ENCODE data around the gene GALNT11. TPM values are rescaled to one million over a fixed set of nuclear protein-coding genes. Genes with fewer than 3 reads are reported as not detected.
A peak's percentile ranks its signal among the peaks of the same experiment; 100 is the strongest.
"Not testable (repeated sequence)": the region's sequence is repeated elsewhere in the genome, so short reads cannot be mapped to it uniquely, and the experiment has no call there.

GALNT11 gene
- total RNA-seq, 1 donor from 2014 or later, result 65.5 TPM

DNA sequence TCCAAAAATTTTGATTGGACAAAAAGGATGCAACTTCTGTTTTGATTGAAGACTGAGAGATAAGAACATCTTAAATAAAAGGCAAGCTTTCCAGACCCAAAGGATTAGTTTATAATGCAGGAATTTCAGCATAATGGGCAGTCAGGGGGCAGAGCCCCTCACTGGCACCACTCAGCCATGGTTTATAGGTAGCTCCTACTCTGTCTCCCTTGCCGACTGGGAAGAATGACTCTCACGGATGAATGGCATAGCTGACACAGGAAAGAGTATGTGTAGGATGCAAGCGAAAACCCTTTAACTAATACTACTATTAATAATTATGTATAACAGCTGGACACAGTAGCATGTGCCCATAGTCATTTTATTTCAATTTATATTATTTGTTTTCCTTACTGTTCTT lies 53.3 kb downstream of the GALNT11 start:
- Mint-ChIP-seq H3K27ac (no peak overlapping the region), H3K36me3 (no peaks in the 10 kb centered on the region), H3K9me3 (no peaks in the 10 kb centered on the region), H3K4me3 (no peak overlapping the region), H3K4me1 (peaks cover 13% of the 10 kb centered on the region), H3K27me3 (ENCODE audit: insufficient read depth, low read depth) (peaks cover 2% of the 10 kb centered on the region)
- H3K9ac ChIP-seq, result no peak overlapping the region
- peaks cover 41% of the 10 kb centered on the region for H3K79me2 ChIP-seq (ENCODE audit: low read depth)
- TF ChIP-seq EZH2phosphoT487 (IDR thresholded peaks at IDR 0.05), result no peak
- TF ChIP-seq, protein P1, sequence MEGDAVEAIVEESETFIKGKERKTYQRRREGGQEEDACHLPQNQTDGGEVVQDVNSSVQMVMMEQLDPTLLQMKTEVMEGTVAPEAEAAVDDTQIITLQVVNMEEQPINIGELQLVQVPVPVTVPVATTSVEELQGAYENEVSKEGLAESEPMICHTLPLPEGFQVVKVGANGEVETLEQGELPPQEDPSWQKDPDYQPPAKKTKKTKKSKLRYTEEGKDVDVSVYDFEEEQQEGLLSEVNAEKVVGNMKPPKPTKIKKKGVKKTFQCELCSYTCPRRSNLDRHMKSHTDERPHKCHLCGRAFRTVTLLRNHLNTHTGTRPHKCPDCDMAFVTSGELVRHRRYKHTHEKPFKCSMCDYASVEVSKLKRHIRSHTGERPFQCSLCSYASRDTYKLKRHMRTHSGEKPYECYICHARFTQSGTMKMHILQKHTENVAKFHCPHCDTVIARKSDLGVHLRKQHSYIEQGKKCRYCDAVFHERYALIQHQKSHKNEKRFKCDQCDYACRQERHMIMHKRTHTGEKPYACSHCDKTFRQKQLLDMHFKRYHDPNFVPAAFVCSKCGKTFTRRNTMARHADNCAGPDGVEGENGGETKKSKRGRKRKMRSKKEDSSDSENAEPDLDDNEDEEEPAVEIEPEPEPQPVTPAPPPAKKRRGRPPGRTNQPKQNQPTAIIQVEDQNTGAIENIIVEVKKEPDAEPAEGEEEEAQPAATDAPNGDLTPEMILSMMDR (IDR thresholded peaks at IDR 0.05), result no peak
- TF ChIP-seq EZH2 (IDR thresholded peaks at IDR 0.05), result no peak
- peaks cover 73% of the 10 kb centered on the region for H3K4me1 ChIP-seq
- H3F3A ChIP-seq (ENCODE audit: low read depth), result peaks cover 44% of the 10 kb centered on the region
- H2AFZ ChIP-seq (replicated peaks), result no peak overlapping the region
- no peaks in the 10 kb centered on the region for H3K27me3 ChIP-seq
- DNase-seq (ENCODE audit: low spot score), result peak; percentile 29
- H3K36me3 ChIP-seq, result no peaks in the 10 kb centered on the region
- H3K4me3 ChIP-seq, result no peak overlapping the region
- no peaks in the 10 kb centered on the region for H4K20me1 ChIP-seq (ENCODE audit: low read depth)
- no peak overlapping the region for H3K27ac ChIP-seq
- no peaks in the 10 kb centered on the region for H3K9me3 ChIP-seq (ENCODE audit: low read depth)
- H3K4me2 ChIP-seq, result peak overlapping the region; percentile 29

DNA sequence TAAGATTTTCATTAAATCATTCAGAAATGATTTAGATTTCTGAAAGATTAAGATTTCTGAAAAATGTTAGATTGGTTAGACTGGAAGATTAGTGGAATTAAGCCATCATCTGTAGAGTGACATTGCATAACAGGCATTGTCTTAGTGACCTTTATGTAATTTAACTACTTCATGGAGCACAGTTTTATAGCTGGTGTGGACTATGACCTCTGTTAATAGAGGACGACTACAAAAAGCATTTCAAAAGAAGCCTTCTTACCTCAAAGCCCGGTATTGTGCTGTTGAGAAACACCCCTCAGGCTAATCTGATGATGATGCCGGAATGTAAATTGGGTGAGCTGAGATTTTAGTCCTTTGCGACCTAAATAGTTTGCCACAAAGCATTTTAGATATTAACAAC lies 55.6 kb downstream of the GALNT11 start:
- peaks cover 8% of the 10 kb centered on the region for H3K4me1 Mint-ChIP-seq

DNA sequence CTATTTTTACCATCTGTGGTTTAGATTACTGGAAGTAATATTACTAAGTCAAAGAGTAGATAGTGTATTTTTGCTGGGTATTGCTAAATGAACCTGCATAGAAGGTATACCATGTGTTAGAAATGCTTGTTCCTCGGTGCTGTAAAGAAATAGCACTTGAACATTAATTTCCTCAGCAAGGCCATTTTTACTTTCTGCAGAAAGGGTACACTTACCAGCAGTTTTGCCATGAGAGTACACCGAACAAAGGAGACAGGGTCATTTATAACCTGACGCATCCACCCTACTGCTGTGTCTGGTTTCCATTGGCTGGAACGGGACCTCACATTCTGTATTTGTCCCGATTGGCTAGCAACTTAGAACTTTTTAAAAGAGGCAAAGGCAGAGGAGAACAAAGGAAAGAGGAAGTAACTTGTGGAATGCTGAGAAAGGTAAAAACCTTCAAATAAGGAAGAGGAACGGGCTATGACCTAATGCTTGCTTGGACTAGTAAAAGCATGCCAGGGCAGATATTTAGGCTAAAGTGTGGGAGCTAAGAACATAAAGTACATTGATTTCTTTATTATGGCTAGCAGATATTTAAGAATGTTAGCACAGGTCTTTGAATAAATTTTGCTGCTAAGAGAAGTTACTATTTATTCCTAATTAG lies 56.7 kb downstream of the GALNT11 start:
- not testable (repeated sequence) for H4K20me1 ChIP-seq (ENCODE audit: low read depth); H3K36me3 Mint-ChIP-seq; H3K9me3 Mint-ChIP-seq; H3K9me3 ChIP-seq (ENCODE audit: low read depth); H3K36me3 ChIP-seq; H3K27ac Mint-ChIP-seq; H3K27me3 ChIP-seq; H3K4me3 Mint-ChIP-seq; H3K27me3 Mint-ChIP-seq (ENCODE audit: insufficient read depth, low read depth); H3K4me1 Mint-ChIP-seq; H2AFZ ChIP-seq (replicated peaks)
- H3K4me1 ChIP-seq, result peaks cover 59% of the 10 kb centered on the region
- H3K4me2 ChIP-seq, result peak overlapping the region; percentile 56
- H3F3A ChIP-seq (ENCODE audit: low read depth), result peaks cover 31% of the 10 kb centered on the region
- peak; percentile 19 for DNase-seq (ENCODE audit: low spot score)
- H3K4me3 ChIP-seq, result peak overlapping the region; percentile 20
- peaks cover 37% of the 10 kb centered on the region for H3K79me2 ChIP-seq (ENCODE audit: low read depth)
- peak overlapping the region; percentile 91 for H3K27ac ChIP-seq
- peak overlapping the region; percentile 28 for H3K9ac ChIP-seq

More for the DNA sequence above, 55.6 kb downstream of the GALNT11 start:
- peaks cover 38% of the 10 kb centered on the region for H3K79me2 ChIP-seq (ENCODE audit: low read depth)
- Mint-ChIP-seq H3K27ac (no peak overlapping the region), H3K9me3 (no peaks in the 10 kb centered on the region), H3K27me3 (ENCODE audit: insufficient read depth, low read depth) (peaks cover 2% of the 10 kb centered on the region), H3K36me3 (no peaks in the 10 kb centered on the region), H3K4me3 (no peak overlapping the region)
- no peaks in the 10 kb centered on the region for H3K36me3 ChIP-seq
- no peaks in the 10 kb centered on the region for H4K20me1 ChIP-seq (ENCODE audit: low read depth)
- H3K4me3 ChIP-seq, result no peak overlapping the region
- H3K4me2 ChIP-seq, result peak overlapping the region; percentile 56
- no peak overlapping the region for H3K9ac ChIP-seq
- H3K4me1 ChIP-seq, result peaks cover 66% of the 10 kb centered on the region
- no peaks in the 10 kb centered on the region for H3K27me3 ChIP-seq
- H3K27ac ChIP-seq, result peak overlapping the region; percentile 91
- TF ChIP-seq, protein P1 (IDR thresholded peaks at IDR 0.05), result no peak
- TF ChIP-seq EZH2phosphoT487 (IDR thresholded peaks at IDR 0.05), result no peak
- no peak for TF ChIP-seq EZH2 (IDR thresholded peaks at IDR 0.05)
- no peaks in the 10 kb centered on the region for H3K9me3 ChIP-seq (ENCODE audit: low read depth)
- H2AFZ ChIP-seq (replicated peaks), result no peak overlapping the region
- peak; percentile 58 for DNase-seq (ENCODE audit: low spot score)
- peaks cover 38% of the 10 kb centered on the region for H3F3A ChIP-seq (ENCODE audit: low read depth)

DNA sequence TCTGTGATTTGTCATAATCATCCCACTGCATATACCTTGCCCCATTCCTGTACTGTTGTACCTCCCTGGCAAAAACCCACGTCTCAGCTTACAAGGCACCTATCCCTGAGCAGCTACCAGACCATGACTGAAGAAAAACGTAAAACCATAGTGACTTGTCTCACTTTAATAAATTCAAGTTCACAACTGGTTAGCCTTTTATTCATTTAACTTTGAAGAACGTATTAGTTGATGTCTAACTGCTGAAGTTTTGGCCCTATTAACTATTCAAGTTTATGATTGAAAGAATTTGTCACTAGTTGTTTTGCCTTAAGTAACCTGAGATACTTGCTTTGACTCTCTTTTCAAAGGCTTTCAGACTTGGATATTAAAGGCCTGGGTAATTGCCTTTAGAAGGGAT lies 59.7 kb downstream of the GALNT11 start:
- Mint-ChIP-seq H3K9me3 (peaks cover 14% of the 10 kb centered on the region), H3K27ac (no peak overlapping the region), H3K4me1 (no peaks in the 10 kb centered on the region), H3K36me3 (peaks cover 7% of the 10 kb centered on the region), H3K27me3 (ENCODE audit: insufficient read depth, low read depth) (peaks cover 2% of the 10 kb centered on the region), H3K4me3 (no peak overlapping the region)
- Histone ChIP-seq H2AFZ (replicated peaks) (no peak overlapping the region), H3F3A (ENCODE audit: low read depth) (peaks cover 18% of the 10 kb centered on the region), H4K20me1 (ENCODE audit: low read depth) (no peaks in the 10 kb centered on the region), H3K27me3 (no peaks in the 10 kb centered on the region), H3K9me3 (ENCODE audit: low read depth) (no peaks in the 10 kb centered on the region), H3K27ac (no peak overlapping the region), H3K36me3 (peaks cover 5% of the 10 kb centered on the region), H3K4me1 (peaks cover 45% of the 10 kb centered on the region), H3K4me3 (no peak overlapping the region), H3K9ac (no peak overlapping the region), H3K4me2 (no peak overlapping the region), H3K79me2 (ENCODE audit: low read depth) (peaks cover 40% of the 10 kb centered on the region)
- TF ChIP-seq EZH2 (IDR thresholded peaks at IDR 0.05) (no peak), EZH2phosphoT487 (IDR thresholded peaks at IDR 0.05) (no peak)
- TF ChIP-seq, protein P1 (IDR thresholded peaks at IDR 0.05), result no peak
- DNase-seq (ENCODE audit: low spot score), result no peak
